GM18870 (cell line): ENCODE data around the gene FLNA.

Experiments used
- ATAC-seq: cut with Tn5 transposase; IDR thresholded peaks from one replicate; pipeline ENCODE4 v1.9.1; 2021; ENCODE audit warnings: moderate library complexity; ENCODE audit not compliant: unreplicated experiment

FLNA gene

DNA sequence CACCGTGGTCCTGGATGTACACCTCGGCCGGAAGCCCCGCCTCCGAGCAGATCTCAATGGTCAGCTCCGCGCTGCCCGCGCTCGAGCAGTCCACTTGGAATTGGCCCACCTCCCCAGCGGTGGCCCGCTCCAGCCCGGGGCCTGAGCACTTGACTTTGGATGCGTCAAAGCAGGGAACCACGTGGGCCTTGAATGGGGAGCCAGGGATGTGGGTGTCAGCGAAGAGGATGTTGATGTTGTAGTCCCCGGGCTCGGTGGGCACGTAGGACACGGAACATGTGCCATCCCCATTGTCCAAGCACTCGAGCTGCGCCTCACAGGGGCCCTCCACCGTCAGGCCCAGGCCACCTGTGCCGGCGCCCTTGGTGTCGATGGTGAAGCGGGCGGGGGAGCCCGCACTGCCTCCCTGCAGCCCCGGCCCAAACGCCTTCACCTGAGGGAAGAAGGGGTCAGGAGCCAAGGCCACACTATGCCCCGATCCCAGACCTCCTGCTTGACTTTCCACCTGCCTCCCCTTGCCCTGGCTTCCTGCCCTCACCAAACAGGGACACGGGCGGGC, 14.2 kb downstream of the FLNA start:
- no peak for ATAC-seq

DNA sequence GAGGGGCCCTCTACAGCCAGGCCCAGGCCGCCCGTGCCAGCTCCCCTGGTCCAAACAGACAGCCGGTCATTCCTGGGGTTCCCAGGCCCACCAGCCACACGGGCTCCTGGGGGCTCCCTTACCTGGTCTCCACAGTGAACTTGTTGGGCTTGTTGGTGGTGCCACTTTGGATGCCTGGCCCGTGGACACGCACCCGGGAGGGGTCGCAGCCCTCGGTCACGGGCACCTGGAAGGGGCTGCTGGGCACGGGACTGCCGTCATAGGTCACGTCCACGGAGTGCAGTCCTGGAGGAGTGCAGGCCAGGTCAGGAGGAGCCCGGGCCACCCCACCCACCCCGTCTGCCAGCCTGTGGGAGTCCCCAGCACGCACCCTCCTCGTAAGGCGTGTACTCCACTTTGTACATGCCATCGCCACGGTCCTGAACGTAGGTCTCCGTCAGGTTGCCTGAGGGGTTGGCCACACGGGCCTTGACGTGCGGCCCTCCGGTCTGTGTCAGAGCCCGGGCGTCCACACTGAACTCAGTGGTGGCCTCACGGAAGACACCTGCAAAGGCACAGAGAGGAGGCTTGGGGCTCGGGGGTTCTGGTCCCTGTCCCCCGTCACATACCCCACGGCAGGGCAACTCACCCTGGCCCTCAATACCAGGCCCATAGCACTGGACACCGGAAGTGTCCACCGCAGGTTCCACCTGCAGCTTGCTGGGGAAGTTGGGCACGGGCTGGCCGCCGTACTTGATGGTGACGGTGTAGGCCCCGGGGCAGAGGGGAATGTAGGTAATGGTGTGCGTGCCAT, 14.9 kb downstream of the FLNA start:
- ATAC-seq = no peak

DNA sequence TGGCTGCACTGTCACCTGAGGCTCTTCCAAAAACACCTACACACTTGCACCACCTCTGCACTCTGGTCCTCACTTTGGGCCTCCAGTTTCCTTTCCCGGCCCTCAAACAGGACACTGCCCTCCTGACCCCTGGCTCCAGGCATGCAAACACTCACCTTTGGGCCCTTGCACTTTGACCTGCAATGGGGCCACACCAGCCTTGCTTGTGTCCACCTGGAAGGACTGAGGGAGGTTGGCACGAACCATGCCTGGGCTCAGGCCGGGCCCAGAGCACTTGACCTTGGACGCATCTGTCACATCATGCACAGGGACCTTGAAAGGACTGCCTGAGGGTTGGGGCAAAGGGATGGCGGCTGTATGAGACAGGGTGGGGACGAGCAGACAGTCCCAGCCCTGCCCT, 15.6 kb downstream of the FLNA start:
- no peak for ATAC-seq

DNA sequence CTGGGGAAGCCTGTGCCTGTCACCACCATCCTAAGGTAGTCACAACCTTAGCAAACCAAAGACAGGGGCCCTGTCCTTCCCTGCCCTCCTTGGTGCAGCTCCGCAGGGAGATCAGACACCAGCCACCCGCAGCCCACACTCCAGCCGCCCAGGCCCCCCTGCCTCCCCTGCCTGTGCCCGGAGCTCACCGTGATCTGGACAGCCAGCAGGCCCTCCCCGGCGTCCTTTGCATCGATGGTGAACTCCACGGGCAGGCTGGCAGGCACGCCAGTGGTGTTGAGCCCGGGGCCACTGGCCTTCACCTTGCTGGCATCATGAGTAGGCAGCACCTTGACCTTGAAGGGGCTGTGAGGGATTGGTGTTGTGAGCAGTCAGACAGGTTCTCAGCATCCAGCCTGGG, 16.4 kb downstream of the FLNA start:
- ATAC-seq = no peak

DNA sequence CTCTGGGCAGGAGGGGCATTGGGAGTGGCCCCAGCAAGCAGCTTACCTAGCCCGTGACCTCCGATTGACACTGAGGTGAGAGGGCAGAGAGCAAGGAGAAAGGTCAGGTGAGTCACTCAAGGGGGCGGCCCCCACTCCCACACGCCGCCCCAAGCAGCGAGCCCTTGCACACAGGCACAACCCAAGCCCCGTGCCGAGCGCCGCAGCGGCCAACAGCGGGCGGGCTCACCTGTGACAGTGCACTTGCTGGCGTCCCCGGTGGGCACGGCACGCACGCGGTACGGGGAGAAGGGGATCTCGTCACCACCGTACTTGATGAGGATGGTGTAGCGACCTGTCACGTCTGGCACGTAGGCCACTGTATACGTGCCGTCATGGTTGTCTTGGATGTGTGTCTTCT, 17.2 kb downstream of the FLNA start:
- no peak for ATAC-seq

DNA sequence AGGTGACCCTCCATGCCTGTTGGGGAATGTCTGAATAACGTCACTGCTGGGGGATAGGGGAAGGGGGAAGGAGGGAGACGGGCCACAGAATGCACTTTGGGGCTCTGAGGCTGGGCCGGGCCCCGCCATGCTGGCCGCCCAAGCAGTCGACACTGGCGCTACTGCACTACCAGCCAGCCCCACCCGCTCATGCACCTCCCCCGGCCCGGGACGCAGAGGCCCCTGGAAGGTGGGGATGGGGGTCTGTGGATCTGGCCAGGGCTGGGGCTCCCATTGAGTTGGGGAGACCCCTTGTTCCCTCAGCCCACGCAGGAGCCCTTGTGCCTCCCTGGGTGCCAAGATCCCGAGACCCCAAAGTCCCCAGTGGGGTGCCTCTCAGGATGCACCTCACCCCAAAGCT, 17.8 kb downstream of the FLNA start:
- no peak for ATAC-seq

DNA sequence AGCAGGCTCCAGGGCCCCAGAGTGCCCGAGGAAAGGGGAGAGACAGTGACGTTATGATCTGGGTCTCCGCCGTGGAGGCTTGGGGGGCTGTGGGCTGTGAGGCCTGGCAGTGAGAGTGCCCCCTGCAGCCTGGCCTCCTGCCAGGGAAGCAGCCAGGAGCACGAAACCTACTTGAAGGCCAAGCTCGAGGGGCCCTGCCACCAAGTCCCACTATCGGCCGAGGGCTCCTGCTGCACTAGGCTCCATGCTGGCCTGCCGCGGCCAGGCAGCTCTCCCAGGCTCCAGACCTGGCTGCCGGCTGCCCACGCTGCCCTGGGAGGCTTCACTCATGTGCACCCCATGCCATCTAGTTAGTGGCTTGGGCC, 18.7 kb downstream of the FLNA start:
- no peak for ATAC-seq

DNA sequence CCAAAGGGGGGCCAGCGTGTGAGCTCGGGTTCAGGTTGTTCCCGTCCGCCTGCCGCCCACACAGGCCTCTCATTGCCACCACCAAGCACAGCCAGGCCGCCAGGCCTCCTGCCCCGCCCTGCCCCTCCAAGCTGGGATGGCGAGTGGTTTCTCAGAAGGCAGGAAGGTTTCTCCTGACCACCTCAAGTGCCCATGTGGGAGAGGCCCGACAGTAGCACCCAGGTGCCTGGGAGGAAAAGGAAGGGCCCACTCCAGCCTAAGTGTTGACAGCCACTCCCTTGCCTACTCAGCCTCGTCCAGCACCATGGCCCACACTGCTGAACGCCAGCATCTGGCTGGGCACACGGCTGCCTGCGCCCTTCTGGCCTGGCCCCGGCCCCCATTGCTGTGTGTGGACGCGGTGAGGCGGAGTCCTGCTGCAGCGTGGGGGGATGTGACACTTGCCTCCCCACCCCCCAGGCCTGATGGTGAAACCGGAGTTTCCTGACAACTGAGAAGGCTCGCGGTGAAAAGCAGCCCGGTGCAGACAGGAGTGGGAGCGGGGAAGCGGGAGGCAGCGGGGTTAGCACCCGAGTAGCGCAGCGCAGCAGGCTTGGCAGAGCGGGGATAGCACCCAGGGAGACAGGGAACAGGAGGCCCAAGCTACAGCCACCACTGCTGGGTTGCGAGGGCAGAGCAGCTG, 19.2 kb downstream of the FLNA start:
- ATAC-seq = no peak

DNA sequence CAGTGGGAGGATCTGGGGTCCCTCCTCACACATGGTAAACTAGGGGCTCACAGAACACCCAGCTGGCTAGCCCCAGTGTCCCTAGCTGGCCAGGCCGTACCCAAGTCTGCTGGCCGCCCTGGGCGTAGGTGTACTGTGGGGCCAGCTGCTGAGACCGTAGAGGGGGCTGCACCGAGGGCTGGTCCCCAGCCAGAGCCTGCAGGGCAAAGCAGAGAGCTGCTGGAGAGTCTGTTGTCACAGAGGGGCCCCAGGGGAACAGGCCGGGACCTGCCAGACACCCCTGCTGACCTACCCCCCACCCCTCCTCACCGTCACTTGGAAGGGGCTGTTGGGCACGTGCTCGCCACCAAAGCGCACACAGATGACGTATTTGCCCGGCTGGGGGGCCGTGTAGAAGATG, 19.9 kb downstream of the FLNA start:
- ATAC-seq = no peak

DNA sequence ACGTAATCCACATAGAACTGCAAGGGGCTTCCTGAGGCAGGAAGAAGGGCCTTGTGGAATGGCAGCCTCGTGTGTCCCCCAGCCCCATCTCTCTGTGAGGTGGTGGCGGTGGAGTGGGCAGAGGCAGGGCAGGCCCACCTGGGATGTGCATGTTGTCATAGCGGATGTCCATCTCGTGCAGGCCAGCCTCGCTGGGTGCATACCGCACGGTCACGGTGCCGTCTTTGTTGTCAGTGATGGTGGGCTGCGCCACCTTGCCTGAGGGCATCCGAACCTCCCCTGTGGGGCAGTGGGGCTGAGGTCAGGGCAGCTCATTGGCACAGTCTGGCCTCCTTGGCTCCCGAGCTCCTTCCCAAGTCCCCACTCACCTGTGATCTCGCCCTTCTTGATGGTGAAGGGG, 20.4 kb downstream of the FLNA start:
- ATAC-seq = no peak

DNA sequence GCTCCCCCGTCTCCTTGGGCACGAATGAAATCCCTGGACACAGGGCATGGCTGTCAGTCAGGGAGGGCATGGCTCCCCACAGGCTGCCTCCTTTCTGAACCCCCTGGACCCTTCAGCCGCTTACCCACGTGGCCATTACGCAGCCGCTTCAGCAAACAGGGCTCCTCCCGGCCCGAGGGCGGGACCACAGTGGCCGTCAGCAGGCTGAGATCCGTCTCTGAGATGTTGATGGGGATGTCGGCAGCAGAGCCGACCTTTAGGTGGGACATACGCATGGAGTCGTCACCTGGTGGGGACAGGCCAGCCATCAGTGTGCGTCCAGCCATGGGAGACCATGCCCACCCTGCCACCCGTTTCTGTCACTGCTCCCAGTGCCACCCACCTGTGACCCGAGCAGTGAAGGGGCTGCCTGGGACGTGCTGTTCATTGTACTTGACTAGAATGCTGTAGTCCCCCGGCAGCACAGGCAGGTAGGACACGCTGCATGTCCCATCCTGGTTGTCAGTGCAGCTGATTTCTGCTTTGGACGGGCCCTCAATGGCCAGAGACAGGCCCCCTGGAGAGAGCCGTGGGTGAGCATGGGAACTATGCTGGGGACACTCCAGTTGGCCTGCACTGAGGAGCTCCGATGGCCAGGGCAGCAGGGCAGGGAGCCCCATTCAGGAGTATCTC, 21.1 kb downstream of the FLNA start:
- ATAC-seq = no peak

DNA sequence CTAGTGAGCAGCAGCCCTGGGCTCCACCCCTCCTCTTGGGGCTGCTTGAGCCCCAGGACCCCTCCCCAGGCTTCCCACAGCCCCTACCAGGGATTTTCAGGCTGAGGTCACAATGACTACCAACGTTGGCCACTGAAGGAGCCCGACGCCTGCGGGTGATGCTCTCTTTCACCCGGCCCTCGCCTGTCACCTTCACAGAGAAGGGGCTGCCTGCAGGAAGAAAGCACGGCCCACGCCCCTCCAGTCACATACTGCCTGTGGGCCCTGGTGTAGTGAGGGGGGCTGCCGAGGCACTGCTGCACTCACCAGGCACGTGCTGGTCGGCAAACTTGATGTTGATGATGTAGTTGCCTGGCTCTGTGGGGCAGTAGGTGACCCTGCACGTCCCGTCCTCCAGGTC, 22.0 kb downstream of the FLNA start:
- ATAC-seq = no peak

DNA sequence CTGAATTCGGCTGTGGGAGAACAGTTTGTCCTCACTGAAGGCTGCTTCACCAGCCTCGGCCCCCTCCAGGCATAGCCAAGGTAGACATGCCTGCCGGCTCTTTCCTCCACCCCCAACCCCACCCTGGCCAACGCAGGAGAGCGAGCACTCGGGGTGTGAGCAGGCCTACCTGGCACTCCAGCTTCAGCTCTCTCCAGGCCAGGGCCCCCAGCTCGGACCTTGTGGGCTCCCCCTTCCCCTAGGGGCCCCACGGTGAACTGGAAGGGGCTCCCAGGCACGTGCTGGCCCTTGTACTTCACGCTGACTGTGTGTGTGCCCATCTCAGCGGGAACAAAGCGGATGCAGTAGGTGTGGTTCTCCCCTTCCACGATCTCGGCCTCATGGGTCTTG, 22.4 kb downstream of the FLNA start:
- ATAC-seq = no peak

DNA sequence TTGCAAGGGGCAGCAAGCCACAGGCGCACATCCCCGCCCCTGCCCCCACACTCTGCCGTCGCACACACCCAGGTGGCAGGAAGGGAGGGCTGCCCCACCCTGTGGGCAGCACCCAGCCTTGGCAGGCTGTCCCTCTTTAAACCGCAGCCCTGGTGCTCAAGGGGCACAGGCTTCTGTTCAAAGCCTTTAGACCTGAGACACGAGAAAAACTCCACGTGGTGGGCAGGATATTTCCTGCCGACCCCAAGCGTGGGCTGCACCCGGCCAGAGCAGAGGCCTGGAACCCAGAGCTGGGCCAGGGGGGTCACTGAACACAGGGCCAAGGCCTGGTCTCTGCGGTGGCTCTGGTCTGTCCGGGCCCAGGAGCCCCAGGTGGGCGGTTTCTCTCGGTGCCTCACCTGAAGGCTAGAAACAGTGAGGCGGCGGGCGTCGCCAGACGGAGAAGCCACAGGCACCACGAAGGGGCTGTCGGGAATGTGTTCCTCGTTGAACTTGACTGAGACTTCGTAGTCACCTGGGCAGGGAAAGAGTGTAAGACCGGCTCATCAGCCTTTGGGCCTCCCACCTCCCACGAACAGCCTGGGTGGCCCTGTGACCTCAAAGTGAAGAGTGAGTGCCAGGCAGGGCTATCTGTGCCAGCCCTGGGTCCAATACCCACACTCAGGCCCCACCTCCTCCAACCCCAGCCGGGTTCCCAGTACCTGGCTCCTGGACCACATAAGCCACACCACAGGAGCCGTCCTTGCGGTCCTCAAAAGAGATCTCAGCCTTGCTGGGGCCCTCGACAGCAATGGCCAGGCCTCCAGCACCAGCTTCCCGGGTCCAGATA, 23.0 kb downstream of the FLNA start:
- no peak for ATAC-seq

DNA sequence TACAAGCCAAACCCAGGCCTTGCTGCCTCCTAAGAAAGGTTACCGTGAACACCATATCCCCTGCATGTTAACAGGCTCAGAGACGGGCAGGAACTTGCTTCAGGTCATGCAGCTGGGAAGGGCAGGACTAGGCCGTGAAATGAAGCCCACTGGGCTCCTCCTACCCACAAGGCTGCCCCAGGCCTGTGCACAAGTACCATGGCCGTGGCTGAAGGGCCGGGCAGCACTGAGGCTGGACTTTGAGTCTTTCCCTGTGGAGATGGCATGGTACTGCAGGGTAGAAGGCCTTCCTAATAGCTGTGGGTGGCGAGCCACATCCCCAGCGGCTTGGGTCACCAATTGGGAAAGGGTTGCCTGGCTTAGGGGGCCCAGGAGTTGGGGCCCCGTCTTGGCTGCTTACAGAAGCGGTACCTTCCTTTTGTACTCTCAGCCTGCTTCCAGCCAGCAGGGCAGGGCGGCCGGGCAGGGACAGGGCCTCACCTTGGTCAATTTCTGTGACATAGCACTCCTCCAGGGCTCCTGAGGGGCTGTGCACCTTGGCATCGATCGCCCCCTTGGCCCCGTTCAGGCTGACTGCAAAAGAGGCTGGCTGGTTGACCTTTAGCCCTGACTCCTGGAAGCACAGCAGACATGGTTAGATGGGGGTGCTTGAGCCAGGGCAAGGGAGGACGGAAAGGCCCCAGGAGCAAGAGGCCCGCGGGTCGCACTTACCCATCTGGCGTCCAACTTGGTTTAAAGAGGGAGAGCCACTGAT, 23.8 kb downstream of the FLNA start:
- no peak for ATAC-seq

DNA sequence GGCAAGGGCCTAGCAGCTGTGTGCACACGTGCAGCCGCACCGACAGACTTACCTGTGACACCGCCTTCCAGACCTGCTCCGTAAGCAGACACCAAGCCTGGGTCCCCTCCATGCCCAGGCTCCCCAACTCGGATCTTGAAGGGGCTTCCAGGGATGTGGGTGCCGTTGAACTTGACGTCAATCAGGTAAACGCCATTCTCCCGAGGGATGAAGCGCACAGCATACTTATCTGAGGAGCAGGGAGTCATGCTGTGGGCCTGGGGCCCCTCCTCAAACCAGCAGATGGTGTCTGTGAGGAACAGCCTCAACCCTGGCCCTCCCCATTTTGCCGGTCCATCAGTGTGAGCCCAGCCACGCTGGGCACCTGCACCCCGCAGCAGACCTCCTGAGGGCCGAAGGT, 24.5 kb downstream of the FLNA start:
- ATAC-seq = no peak

DNA sequence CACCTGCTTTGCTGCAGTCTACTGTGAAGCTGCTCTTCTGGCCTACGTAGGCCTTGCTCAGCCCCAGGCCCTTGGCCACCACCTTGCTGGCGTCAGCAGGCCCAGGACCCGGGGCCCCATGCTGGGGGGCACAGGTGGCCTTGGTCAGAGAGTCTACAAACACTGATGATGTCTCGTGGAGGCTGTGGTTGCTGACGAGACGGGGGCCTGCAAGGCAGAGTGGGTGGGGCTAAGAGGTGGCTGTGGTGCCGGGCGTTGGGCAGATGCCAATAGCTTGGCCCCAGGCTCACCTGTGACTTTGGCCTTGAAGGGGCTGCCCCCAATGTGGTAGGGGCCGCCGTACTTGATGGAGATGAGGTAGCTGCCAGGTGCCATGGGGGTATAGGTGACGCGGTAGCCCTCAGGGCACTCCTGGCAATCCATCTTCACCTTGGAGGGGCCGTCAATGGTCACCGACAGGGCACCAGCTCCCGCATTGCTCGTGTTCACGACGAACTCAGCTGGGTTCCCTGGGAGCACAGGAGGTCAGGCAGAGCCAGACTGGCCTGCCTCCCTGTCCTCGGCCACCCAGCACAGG, 25.0 kb downstream of the FLNA start:
- ATAC-seq = no peak

DNA sequence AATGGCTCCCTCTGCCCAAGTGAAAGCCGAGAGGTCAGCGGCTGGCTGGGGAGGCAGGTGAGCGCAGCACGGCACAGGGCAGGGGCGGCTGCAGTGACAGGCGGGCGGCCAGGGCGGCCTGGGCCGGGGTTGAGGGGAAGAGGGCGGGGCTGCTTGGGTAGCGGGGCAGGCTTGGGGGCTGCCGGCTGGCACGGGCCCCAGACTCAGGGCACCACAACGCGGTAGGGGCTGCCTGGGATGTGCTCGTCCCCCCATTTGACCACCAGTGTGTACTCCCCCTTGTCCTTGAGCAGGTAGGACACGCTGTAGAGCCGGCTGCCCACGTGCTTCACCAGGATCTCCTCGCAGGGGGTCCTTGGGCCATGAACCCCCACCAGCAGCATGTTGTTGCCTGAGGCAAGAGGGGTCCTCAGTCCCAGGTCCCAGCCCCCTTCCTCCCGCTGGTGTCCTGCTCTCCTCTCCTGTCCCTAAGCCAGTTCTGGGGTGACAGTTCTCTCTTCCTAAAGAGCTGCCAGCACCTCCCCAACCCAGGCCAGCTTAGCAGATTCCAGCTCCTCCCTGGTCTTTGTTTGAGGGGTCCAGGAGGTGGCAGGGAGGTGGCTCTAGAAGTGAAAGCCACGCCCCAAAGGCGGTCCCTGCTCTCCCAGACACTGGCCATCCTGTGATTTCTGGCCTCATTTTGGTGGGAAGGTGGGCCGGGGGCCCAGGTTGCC, 25.6 kb downstream of the FLNA start:
- ATAC-seq = no peak

DNA sequence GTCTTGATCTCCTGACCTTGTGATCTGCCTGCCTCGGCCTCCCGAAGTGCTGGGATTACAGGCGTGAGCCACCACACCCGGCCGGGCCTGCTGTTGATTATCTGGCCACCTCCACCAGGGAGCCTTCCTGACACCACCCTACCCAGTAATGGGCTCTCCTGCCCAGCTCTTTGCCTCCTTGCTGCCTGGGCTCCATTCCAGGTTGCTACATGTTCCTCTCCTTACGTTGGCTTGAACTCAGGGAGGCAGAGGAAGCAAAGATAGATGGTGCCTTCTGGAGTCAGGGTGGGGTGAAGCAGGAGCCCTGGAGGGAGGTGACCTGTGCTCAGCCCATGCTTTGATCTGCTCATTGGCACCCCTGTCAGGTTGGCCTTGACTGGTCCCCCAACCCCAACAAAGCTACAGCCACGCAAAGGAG, 26.3 kb downstream of the FLNA start:
- ATAC-seq = no peak
